ENCODE results near the gene DUS2.
"Not testable (repeated sequence)": the region's sequence is repeated elsewhere in the genome, so short reads cannot be mapped to it uniquely, and the experiment has no call there.

Gene DUS2

GRCh38 chr16:67998779-67999688 is 24.1 kb upstream of the DUS2 start, which contains the start of gene DPEP2:
Gene DPEP2, minus strand, starts transcription at chr16:67999484. Its CDS starts 6,272 bp downstream, at chr16:67993212.
- DNase-seq, result not testable (repeated sequence)

DNA sequence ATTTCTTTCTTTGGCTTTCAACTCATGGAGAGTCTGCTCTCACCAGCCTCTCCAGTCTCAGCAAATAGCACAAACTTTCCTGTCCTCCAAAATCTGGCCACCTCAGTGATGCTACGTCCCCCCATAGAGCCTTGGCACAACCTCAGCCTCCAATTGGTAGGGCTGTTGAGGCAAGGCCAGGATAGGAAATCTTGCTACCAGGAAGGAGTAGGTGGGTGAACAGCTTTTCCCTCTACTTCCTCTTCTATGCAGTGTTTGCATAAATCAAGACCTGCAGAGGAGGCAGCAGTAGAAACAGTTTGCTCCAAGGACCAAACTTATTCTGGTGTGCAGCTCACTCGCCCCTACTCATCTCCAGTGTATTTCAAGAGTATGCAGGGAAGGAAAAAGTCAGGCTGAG is 23.1 kb upstream of the DUS2 start:
- no peak for DNase-seq

GRCh38 chr16:68000450-68000849 is 22.6 kb upstream of the DUS2 start:
- DNase-seq, result no peak

DNA sequence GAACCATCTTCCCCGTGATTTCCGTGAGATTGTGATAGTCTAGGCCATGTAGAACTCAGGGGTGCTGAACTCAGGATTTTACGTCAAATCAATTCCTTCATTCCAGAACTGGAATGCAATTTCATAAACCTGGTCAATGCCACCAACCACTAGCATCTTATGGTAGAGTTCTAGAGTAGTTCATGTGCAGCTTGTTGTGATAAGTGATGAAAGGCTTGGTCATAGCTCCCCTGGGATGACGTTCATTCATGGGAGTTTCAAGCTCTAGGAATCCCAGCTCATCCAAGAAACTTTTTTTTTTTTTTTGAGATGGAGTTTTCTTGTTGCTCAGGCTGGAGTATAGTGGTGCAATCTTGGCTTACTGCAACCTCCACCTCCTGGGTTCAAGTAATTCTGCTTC is 20.1 kb upstream of the DUS2 start:
- DNase-seq, result no peak

DNA sequence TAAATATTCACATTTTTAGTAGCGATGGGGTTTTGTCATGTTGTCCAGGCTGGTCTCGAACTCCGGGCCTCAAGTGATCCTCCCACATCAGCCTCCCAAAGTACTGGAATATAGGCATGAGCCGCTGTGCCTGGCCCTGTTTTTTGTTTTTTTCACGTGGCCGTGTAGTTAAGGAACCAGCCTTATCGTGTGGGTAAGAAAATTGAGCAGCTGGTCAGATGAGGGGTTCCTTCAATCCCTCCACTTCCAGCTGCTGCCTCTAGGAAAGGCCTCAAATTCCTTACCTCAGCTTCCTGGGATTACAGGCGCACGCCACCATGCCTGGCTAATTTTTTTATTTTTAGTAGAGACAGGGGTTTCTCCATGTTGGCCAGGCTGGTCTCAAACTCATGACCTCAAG is 17.9 kb upstream of the DUS2 start:
- DNase-seq, result no peak

DNA sequence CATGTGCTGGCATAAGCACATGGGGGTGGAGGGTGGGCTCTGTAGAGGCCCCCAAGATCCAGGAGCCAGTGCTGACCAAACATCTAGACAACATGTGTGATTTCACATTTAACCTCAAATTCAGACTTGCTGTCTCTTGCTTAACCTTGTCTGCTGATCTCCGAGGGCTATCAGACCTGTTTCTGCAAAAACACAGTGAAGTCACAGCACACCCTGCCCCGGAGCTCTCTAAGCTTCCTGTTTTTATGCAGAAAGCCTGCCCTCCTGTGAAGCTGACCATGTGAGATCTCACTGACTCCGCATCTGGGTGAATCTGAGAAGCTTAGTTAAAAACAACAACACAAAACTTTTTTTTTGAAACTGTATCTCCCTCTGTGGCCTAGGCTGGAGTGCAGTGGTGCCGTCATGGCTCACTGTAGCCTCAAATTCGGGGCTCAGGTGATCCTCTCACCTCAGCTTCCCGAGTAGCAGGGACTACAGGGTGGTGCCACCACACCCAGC is 17.2 kb upstream of the DUS2 start:
- no peak for DNase-seq

DNA sequence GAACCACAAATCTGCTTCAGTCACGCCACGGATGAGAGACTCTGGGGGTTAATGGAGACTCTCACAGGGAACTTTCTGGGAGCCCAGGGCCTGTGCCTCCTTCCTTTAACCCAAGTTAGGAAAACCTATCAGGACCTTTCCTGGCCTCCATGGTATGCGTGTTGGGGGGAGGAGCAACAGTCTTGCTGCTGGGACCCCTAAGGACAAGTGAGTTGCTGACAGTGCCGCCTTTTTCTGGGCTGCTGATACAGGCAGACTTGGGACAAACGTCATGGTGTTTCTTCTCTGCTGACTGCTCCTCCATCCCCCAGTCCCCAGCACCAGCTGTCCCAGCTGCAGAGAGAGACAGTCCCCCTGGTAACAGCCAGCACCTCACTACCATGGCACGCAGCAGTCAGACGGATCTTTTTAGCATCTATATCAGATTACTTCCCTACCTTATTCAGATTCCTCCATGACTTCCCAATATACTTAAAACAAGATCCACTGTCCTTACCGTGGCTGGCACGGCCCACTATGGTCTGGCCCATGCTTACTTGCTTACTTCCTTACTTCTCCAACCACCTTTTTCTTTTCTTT is 13.8 kb upstream of the DUS2 start:
- no peak for DNase-seq

DNA sequence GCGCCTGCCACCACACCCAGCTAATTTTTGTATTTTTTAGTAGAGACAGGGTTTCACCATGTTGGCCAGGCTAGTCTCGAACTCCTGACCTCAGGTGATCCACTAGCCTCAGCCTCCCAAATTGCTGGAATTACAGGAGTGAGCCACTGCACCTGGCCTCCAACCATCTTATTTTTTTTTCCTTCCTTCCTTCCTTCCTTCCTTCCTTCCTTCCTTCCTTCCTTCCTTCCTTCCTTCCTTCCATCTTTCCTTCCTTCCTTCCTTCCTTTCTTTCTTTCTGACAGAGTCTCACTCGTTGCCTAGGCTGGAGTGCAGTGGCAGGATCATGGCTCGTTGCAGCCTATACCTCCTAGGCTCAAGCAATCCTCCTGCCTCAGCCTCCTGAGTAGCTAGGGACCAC is 13.2 kb upstream of the DUS2 start:
- DNase-seq, result not testable (repeated sequence)

- DNase-seq, result no peak
Measured at GRCh38 chr16:68013440-68013839, 9.6 kb upstream of the DUS2 start.

- no peak for DNase-seq
Measured at GRCh38 chr16:68015681-68016080, 7.4 kb upstream of the DUS2 start, which contains the start of gene DPEP2NB. Gene DPEP2NB, minus strand, starts transcription at chr16:68015911. Its CDS starts 141 bp downstream, at chr16:68015770.

GRCh38 chr16:68019167-68019680 is 3.9 kb upstream of the DUS2 start:
- DNase-seq, result no peak

DNA sequence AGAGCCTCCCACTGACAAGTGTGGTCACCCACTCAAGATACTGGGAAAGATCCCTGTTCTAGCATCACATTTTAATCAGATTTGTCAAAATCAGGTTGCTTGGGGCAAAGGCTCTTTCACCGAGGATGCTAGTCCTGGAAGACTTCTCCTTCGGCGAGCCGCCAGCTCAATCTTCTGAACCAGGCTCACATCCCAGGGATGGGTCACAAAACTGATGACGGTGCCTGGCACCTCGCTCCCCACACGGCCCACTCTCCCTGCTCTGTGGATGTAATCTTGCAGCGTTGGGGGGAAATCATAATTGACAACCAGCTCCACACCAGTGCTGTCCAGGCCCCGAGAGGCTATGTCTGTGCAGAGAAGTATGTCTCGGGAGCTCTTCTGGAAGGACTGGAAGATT is 1.6 kb upstream of the DUS2 start:
- no peak for DNase-seq

DNA sequence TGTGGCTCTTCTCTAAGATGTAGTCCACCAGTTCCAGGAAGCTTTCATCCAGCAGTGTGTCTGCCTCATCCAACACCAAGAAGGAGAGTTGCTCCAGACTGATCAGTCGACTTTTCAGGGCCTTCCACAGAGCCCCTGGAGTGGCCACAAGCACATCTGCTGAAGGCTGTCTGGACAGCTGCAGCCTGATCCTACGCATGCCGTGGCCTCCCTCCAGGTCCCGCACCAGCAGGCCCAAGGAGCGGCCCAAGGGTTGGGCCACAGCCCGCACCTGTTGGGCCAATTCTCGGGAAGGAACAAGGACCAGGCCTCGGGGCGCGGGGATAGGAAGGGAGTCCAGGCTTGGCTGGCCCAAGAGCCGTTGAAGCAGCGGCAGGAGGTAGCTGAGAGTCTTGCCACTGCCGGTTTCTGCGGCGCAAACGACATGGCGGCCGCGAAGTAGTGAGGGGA is 781 bp upstream of the DUS2 start:
- DNase-seq, result no peak

DNA sequence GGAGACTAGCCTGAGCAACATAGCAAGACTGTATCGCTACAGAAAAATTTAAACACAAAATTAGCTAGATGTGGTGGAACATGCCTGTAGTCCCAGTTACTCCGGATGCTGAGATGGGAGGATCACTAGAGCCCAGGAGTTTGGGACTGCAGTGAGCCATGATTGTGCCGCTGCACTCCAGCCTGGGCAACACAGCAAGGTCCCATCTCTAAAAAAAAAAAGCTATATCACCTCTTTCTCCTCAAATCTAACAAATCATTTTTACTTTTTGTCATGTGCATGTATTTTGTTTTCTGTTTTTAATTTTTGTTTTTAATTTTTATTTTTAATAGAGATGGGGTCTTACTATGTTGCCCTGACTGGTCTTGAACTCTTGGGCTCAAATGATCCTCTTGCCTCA is 5.9 kb downstream of the DUS2 start:
- DNase-seq, result no peak

DNA sequence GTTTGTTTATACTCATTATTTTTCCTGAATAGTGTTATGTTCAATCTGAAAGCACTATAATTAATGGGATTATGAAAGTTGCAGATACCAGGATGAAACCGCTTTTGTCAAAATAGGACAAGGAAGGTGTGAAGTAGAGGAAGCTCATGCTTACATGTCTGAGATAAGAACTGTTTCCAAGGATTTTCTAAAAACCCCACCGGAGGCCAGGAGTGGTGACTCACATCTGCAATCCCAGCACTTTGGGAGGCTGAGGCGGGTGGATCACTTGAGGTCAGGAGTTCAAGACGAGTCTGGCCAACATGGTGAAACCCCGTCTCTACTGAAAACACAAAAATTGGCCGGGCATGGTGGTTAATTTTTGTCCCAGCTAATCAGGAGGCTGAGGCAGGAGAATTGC is 7.0 kb downstream of the DUS2 start:
- not testable (repeated sequence) for DNase-seq

DNA sequence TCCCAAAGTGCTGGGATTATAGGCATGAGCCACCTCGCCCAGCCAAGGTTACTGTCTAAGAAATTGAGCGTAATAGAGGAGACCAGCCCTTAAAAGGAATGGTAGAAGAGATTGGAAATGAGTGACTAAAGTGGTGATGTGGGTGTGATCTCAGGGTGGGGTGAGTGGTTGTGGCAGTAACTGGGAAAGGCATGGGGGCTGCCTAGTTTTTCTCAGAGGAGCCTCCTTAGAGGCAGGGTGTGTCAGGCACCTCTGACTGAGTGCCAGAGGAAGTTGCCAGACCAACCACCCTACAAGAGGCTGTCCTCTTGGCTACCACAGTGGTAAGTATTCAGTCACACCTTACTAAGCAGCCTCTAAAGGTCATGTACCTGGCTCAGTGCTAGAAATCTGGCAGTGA is 8.9 kb downstream of the DUS2 start:
- DNase-seq, result no peak

DNA sequence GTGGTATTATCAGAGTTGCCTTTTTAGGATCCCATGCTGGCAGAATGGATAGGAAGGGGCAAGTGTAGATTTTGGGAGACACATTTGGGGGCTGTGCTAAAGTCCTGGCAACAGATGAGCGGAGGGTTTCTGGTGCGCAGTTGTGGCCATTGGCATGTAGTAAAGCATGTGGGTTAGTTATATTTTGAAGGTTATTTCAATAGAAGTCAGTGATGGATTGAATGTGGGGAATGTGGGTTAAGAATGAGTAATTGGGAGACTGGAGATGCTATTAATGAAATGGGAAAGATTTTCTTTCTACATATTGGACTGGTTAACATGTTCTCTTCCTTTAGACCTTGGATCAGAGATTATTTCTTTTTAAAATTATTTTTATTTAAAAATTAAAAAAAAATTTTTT is 10.0 kb downstream of the DUS2 start:
- DNase-seq, result no peak

- no peak for DNase-seq
Measured at GRCh38 chr16:68035227-68035626, 12.1 kb downstream of the DUS2 start.

DNA sequence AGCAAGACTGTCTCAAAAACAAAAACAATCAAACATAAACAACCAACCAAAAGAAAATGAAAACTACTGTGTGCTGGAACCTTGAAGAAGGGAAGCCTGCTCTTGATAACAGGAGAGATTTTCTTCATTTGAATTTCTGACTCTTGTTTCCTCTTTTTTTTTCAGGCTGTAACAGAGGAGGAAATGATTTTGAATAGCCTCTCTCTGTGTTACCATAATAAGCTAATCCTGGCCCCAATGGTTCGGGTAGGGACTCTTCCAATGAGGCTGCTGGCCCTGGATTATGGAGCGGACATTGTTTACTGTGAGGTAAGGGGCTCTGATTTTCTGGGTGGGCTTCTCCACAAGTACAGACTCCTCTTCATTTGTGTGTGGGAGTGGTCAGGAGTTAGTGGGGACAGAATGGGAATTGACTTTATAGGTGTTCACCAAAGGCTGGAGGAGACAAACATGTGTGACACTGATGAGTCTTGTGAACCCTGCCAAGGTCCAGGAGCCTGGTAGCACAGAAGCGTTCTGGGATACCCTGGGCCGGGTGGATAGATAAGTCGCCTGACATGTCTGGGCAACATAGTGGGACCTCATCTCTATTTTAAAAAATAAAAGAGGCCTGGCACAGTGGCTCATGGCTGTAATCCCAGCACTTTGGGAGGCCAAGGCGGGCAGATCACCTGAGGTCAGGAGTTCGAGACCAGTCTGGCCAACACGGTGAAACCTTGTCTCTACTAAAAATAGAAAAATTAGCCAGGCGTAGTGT is 14.9 kb downstream of the DUS2 start:
- no peak for DNase-seq

DNA sequence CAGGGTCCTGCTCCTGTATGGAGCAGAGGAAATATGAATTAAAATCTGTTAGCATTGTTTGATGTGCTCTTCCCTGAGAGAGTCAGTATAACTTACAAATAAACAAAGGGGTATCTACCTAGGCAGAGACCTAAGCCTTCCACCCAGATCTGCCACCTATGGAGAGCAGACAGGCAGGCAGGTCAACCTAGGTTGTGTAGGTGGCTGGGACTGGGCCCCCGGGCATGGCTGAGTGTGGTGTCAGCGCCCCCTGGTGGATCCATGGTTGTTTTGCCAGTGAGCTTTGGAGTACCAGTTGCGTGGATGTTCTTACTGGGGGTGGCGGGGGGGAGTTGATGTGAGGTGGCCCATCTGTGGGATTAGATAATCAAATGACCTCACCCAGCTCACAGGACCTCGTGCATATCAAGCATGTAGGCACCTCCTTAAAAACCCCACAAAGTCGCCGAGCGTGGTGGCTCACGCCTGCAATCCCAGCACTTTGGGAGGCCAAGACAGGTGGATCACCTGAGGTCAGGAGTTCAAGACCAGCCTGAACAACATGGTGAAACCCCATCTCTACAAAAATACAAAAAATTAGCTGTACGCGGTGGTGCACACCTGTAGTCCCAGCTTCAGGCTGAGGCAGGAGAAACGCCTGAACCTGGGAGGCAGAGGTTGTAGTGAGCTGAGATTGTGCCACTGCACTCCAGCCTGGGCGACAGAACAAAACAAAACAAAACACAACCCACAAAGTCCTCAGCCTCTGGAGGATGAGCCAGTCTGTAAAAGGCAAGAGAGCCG is 17.6 kb downstream of the DUS2 start:
- DNase-seq, result peak; percentile 37 to 47

GRCh38 chr16:68041783-68042182 is 18.7 kb downstream of the DUS2 start:
- DNase-seq, result no peak

- DNase-seq, result no peak
Measured at GRCh38 chr16:68046106-68046505, 23.0 kb downstream of the DUS2 start.
